ENCODE measurements around the gene STK32B.

GRCh38 chr4:5052726-5053425, 1.6 kb downstream of the STK32B start:
- no peak for TF ChIP-seq CTCF (IDR thresholded peaks at IDR 0.05; ENCODE audit: low read depth, low read length, missing input control)
- no peak for TF ChIP-seq RXRA (IDR thresholded peaks at IDR 0.05)
- no peak for TF ChIP-seq MAX (IDR thresholded peaks at IDR 0.05)
- no peak for TF ChIP-seq ATF3 (IDR thresholded peaks at IDR 0.05)
- TF ChIP-seq SP1 (IDR thresholded peaks at IDR 0.05), result no peak
- TF ChIP-seq FOXA1 (IDR thresholded peaks at IDR 0.05), result no peak
- TF ChIP-seq HNF4A (conservative IDR thresholded peaks at IDR 0.05), result no peak
- TF ChIP-seq GABPA (IDR thresholded peaks at IDR 0.05 in 1 of 2, conservative IDR thresholded peaks at IDR 0.05 in 1 of 2), result no peak
- no peak for TF ChIP-seq EGR1 (IDR thresholded peaks at IDR 0.05; ENCODE audit: low read depth in 2 of 2)
- TF ChIP-seq YY1 (IDR thresholded peaks at IDR 0.05), result no peak
- no peak for TF ChIP-seq REST (IDR thresholded peaks at IDR 0.05)

Data from liver (tissue), 3 donors.